Middle frontal gyrus (tissue), 1 donor: Measurements from ENCODE around the gene VPS13D.

ENCODE experiments used
- DNase-seq: peaks from one replicate; pipeline ENCODE4 v3.0.0-alpha.2; 2015; ENCODE audit warnings: low spot score; ENCODE audit errors: extremely low spot score

Gene VPS13D

GRCh38 chr1:12551584-12551983 lies 321.8 kb downstream of the VPS13D start:
- no peak for DNase-seq

DNA sequence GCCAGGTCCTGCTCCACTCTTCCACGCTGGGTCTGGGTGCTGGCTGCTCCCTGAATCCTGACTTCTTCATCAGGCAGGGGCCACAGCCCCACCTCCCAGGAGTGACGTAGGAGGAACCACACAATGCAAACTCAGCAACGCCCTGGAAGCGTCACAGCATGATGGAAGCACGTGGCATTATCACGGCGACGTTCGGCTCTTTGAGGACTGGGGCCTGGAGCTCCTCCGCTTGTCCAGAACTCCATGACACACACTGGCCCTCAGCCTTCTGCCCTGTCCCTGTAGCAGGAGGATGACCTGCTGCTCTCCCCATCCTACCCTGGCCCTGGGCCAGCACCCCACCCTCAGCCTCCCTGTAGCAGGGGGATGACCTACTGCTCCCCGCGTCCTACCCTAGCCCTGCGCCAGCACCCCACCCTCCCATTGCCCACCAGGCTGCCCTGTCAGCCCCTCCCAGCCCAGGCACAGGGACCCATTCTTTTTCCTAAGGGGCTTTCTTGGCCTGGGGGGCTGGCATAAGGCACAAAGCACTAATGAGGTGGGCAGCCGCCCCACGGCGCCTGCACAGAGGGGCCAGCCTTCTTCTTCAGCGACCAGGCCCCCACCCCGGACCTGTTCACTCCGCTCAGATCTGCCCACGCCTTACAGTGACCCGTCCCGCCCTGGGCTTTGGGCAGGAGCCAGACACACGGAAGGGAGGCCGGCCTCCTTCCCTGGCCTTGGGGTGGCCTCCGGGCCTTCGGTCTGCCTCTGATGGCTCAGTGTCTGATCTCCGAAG lies 322.5 kb downstream of the VPS13D start:
- DNase-seq: no peak

GRCh38 chr1:12552951-12553921 lies 323.4 kb downstream of the VPS13D start:
- DNase-seq: no peak

DNA sequence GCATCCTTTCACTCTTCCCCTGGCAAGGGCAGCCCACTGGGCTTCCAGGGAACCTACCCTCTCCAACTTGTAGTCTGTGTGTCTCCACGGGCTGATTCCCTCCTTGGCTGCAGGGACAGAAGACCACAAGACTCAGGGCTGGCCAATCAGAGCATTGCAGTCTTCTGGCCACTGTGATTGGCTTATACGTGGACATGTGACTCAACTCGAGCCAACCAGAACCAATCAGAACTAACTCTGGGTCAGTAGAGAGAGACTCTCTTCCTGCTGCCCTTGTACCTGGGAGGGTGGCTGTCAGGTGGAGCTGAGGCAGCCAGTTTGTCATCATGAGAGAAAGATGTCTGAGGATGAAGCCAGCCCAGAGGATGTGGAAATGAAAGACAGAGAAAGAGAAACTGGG lies 324.1 kb downstream of the VPS13D start:
- DNase-seq: no peak

GRCh38 chr1:12554521-12555305 lies 324.9 kb downstream of the VPS13D start:
- no peak for DNase-seq

DNA sequence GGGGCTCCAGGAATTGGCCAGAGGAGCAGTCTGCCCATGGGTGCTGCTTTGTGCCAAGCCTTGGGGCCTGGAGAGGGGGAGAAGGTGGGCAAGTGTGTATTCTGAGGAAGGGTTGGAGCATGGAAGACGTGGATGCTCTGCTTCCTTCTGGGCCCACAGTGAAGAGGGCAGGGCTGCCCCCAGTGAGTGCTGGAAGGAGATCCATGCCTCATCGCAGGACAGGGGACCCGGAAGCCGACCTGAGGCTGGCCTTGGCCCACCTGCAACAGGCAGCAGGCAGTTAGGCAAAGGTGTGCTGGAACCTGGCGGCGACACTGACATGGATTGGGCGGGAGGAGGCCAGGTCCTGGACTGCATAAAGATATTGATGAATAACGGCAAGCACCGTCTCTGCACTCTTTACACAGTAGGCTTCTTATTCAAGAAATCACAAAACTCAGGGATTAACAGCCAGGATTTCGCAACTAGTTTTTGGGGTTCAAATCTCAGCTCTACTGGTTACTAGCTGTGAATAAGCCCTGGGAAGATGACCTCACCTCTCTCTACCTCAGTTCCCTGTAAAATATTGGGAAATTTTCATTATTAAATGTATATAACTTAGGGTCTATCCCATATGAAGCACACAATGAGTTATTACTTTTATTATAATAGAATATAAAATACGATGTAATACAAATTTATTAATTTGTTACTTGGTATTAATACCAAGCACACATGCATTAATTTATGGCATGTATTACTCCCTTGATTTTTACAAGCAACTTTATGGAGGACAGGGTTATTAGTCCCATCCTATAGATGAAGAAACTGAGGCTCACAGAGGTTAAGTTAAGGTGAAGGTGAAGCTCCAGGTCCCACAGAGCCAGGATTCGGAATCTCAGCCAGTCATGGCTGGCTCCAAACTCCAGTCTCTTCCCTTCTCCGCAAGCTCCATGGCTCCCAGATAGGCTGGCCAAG lies 325.9 kb downstream of the VPS13D start:
- DNase-seq: no peak

DNA sequence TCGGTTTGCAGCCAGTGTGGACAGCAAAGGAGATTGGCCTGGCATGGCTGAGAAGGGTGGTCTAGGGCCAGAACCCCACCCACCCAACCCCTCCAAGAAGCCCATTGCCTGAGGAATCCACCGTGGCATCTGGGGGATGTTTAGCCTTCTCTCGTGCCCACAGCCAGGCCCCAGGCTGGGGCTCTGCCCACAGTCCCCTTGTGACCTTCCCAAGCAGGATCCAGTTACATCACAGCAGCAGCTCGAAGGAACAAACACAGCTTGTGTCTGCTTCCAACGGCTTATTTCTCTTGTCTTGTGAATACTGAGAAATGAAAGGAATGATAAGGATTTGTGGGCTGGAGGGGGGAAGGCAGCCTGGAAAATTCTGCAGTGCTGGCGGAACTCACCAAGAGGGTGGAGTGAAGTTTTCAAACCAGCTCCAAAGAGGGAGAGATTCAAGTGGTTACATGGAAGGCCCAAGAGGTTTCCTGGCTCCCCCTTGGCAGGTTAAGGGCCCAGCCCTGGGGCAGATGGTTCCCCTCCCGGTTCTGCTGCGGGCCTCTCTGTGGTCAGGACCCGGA lies 326.6 kb downstream of the VPS13D start:
- no peak for DNase-seq

DNA sequence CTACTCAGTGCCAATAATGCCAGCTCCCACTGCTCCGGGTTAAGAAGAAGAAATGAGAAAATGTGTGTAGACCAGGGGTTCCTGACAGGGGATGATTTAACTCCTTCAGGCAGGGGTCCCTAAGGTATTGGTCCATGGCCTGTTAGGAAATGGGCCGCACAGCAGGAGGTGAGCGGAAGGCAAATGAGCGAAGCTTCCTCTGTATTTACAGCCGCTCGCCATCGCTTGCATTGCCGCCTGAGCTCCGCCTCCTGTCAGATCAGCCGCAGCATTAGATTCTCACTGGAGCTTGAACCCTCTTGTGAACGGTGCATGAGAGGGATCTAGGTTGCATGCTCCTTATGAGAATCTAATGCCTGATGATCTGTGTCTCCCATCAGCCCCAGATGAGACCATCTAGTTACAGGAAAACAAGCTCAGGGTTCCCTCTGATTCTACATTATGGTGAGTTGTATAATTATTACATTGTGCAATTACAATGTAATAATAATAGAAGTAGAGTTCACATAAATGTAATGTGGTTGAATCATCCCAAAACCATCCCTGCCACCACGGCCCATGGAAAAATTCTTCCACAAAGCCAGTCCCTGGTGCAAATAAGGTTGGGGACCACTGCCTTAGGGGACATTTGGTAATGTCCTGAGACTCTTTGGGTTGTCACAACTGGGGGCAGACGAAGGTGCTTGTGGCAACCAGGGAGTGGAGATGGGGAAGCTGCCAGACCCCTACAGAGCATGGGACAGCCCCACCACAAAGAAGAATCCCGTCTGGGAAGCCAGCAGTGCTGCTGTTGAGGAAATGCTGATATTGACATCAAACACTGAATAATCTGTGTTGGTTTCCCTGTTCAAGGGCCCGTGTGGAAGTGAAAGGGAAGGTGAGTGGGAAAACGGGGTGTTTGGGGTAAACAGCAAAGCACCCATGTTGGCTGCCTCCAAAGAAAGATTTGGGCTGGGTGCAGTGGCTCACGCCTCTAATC lies 327.4 kb downstream of the VPS13D start:
- no peak for DNase-seq

GRCh38 chr1:12561121-12561520 lies 331.3 kb downstream of the VPS13D start:
- no peak for DNase-seq
